Anterior cingulate cortex (tissue), 58 donors: ENCODE measurements around the gene DMD.
"Not testable (repeated sequence)": the region's sequence is repeated elsewhere in the genome, so short reads cannot be mapped to it uniquely, and the experiment has no call there.

Experiments used
- DNase-seq, 58 donors: peaks; one replicate each; lab custom pipeline; 2025; lab: John Stamatoyannopoulos, UW

DMD gene

DNA sequence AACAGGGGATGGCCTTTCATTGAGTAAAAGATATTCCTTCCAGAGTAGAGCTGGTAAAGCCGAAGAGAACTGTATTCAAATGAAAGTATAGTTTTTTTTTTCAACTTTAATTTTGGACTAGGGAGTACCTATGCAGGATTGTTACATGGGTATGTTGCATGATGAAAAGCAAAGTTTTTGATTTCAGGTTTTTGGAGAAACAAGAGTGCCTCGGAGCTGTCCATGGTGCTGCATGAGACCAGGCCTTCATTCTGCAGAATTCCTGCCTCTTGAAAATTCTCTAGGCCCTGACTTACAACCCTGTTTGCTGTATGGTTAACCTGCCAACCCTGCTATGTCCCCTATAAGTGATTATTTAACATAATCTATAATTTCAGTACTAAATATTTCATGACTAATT, 1073.8 kb downstream of the DMD start:
- DNase-seq = no peak

DNA sequence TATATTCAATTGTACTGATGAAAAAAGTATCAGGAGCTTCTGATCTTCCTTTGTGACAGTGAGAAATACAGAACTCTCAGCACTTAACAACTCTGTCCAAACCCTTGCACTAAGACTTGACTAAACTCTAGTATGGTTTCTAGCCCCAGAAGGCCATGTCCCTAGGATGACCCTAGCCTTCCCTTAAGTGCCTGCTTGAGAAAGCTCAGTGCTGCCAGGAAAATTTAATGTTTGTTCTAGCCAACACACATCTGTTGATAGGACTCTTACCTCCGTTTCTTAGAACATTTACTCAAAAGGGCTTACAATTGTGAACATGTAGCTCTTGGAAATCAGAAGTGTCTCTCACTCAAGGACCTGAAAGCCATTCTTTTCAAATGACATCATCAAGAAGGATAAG, 1084.4 kb downstream of the DMD start:
- DNase-seq = no peak

DNA sequence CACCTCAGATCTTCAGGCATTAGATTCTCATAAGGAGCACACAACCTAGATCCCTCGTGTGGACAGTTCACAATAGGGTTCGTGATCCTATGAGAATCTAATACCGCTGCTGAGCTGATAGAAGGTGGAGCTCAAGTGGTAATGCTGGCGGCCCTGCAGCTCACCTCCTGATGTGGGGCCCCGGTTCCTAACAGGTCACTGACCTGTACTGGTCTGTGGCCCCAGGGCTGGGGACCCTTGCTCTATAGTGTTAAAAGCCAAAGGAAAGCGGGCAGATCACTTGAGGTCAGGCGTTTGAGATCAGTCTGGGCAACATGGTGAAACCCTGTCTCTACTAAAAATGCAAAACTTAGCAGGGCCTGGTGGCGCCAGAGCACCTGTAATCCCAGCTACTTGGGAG, 1092.5 kb downstream of the DMD start:
- no peak for DNase-seq

DNA sequence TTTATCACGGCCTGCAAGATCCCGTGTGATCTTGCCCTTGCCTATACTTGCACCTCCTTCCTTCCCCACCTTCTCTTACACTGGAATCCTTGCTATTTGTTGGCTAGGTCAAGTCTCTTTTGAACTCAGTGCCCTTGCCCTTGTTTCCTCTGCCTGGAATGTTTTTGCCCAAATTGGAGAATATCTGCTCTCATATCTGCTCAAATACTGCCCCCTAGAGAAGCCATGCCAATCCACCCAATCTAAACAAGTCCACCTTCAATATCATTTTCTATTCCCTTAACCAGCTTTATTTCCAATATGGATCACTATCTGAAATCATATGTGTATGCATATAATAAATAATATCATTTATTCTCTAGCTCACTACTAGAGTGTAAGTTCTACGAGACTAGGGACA, 1095.3 kb downstream of the DMD start:
- DNase-seq = no peak

DNA sequence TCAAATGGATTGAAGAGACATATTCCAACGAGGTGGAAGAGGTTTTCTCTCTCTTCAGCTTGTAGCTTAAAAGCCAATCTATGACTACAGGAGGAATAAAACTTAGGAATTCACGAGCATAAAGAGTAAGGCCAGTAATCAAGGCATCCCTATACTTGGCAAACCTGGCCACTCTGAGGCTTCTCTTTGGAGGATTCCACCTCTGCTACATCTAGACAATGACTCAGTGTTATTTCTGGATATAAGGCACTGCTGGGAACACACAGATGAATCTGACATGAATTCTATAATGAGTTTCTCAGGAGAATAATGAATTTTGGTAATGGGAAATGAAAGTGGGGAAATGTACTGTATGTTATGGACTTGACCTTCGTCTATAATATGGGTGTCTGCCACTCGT, 1123.7 kb downstream of the DMD start:
- no peak for DNase-seq

DNA sequence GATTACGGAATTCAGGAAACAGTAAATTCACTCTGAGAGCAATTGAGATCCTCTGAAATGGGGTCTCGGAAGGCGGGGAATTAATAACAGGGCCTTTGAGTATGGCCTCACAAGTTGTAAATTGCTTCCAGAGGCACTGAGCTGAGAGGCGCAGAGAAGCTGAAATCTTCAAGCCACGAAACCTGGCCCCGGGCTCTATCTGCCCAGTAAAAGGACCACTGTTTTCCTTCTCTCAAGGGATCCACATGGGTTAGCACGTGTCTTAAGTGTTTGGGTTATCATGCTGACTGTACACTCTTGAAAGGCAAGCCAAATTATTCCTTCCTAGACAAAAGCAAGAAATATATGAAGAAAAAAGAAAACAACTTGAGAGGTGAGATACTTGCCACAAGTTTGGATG, 1126.6 kb downstream of the DMD start:
- no peak for DNase-seq

DNA sequence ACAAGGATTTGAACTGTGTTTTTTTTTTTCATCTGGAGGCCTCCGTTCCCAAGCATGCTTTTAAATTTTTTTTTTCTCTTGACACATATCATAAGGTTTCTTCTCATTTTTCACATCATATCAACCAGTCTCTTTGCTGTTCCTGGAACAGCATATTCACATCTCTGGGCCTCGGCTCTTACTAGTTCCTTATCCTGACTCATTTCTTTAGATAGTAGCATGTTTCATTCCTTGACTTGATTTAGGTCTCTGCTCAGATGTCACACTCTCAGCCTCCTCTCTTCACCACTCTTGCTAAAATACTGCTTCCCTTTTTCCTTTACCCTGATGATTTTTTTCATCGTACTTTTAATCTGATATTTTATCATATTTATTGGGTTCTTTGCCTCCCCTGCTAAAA, 1163.1 kb downstream of the DMD start:
- DNase-seq = no peak

DNA sequence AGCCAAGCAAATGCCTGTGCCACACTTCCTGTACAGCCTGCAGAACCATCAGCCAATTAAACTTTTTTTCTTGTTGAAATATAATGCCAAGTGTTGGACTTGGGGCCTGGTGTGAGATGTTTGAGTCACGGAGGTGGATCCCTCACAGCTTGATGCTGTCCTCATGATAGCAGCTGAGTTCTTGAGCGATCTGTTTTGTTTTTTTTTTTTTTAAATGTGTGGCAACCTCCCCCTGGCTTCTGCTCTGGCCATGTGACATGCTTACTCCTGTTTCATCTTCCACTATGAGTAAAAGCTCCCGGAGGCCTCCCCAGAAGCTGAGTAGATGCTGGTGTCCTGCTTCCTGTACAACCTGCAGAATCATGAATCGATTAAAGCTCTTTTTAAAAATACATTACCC, 1166.2 kb downstream of the DMD start:
- no peak for DNase-seq

DNA sequence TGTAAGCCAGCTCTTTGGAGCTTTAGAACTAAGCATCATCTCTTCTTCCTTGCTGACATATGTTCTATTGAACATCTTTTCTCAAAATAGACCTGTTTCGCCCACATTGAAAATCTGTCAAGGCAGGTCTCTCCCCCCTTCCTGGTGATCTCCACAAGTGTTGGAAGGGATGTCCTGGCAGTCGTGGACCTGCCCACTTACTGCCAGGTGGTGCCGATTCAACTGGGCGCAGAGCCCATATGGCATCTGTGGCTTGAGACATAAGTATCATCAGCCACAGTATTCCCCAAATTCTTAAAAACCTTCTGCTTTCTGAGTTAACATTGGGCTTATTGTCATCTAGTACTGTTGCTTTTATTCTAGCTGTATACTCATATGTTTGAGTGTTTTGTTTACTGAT, 1170.2 kb downstream of the DMD start:
- peak in 34 of 58 donors; percentile 0 to 56 (median 2) for DNase-seq

DNA sequence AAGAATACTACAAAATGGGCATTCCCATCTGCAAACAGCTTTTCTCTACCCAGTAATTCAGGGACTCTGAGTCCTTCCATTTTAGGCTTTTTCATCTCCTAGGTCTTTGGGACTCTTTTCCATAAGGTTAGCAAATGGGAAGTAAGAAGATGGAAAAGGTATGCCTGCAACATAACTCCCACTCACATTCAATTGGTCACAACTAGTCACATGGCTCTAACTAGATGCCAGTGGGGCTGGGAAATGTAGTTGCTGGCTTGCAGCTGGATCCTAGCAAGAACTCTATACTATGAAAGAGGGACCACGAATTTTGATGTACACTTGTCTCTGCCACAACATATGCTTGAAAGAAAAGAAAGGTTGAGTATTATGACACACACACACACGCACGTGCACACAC, 1184.6 kb downstream of the DMD start:
- no peak for DNase-seq

DNA sequence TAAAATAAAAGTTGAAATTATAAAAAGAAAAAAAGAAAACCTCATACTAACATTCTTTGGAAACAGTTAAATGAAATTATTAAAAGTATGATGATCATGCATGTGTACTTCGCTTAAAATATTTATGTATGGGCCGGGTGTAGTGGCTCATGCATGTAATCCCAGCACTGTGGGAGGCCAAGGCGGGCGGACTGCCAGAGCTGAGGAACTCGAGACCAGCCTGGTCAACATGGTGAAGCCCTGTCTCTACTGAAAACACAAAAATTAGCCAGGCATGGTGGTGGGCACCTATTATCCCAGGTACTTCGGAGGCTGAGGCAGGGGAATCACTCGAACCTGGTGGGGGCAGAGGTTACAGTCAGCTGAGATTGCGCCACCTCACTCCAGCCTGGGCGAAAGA, 1187.3 kb downstream of the DMD start:
- DNase-seq = no peak

DNA sequence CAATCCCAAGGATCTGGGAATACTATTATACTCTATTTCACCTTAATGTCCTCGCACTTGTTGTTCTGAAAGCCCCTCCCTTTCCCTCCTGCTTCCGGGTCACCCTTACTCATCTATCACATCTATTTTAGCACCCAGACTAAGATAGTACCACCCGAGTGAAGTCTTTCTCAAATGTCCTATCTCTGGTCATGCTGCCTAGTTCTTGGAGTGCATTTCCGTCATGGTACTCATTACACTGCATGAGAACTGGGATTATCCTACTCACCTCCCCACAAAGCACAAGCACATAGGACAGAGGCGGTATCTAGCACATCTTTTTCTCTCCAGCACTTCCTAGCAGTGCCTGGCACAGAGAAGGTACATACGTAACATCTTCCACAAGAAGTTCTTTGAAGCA, 1195.2 kb downstream of the DMD start:
- DNase-seq = no peak

DNA sequence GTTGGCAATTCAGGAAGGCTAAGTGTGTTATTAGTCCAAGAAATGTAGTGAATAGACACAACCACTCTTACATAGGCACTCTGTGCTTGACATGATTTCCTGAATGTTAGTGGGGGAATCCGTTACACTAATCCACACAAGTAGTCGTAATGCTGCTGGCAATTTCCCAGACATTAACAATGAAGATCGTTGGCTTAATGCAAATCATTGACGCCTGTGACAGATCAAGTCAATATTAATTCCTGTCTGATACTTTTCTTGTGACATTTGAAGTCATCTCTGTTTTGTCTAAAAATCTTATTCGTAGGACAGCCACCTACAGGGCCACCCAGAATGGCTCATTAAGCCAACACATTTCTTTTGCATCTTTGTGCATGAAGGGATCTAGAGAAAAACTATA, 1200.4 kb downstream of the DMD start:
- no peak for DNase-seq

DNA sequence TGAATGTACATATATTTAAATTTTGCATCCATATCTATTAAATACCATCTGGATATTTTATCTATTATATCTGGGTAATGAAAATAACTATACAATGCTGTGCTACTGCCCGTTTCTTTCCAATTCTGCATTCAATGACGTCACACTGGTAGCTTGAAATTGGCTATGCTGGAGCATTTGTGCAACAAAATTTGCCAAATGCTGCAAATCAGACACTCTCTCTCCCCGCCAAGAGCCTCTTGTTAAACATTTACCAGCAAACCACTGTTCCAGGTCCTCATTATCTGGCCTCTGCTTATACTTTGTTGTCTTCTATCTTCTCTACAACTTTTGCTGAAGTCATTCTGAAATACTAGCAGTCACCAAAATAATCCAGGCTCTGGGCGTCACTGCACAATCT, 1201.1 kb downstream of the DMD start:
- DNase-seq = no peak

DNA sequence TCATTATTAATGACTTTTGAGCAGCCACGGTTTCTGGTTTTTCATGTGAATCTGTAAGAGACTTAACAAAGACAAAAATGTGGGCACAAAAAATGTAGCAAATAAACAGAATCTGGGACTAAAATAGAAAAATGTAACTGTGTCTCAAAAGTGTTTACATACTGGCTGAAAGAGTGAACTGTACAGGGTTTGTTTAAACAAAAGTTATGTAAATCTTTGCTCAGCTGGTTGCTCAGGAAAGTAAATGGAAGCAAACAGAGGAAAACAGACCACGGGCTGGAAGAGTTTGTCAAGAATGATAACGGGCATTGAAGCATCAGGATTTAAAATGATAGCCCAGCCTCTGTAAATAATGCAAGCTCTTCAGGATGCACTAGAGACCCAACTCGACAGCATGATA, 1217.7 kb downstream of the DMD start:
- DNase-seq = no peak

DNA sequence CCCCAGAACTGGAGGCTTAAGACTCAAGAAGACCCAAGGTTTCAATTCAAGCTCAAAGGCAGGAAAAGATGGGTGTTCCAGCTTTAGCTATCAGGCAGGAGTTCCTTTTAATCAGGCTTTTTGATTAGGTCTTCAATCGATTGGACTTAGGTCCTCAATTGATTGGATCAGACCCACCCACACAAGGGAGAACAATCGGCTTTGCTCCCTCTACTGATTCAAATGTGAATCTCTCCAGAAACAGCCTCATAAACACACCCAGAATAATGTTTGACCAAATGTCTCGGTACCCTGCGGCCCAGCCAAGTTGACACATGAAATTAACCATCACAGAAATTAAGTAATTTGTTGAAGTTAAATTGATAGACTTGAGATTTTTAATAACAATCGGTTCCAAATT, 1222.4 kb downstream of the DMD start:
- no peak for DNase-seq

DNA sequence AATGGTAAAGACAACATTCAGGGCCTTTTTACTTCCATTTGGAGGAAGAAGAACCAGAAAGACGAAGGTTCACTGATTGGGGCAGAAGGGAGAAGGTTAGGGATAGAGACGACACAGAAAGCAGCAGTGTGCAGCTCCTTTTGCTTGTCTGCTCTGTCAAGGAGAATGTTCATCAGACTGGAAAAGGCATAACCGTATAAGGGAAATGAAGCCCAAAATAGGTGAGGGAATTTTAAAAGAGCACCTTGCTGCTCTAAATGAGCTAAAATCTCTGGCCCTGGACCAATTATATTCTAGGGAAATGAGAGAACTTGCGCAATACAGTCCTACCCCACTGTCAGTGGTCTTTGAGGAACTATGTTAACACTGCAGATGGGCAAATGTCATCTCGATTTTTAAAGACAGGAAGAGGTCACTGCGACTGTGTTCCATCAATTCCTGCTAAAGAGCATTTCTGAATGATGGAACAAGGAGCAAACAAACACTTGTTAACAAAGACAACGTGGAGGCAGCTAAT, 1229.7 kb downstream of the DMD start:
- DNase-seq = peak in 1 of 58 donors; percentile 0

DNA sequence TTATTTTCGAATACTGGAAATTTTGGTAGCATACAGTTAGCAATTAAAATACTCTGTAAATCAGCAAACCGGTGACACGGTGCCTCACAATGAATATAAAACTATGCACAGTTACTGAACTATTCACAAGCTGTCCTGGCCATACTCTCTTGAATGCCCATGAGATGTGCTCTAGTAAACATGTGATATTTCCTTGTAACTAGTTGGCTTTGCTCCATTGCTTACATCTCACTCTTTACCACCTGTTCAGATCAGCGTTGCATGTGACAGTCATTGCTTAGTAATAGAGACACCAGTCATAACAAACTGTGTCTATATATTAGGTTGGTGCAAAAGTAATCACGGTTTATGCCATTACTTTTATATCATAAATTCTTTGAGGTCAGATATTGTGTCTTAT, 1241.6 kb downstream of the DMD start:
- no peak for DNase-seq

DNA sequence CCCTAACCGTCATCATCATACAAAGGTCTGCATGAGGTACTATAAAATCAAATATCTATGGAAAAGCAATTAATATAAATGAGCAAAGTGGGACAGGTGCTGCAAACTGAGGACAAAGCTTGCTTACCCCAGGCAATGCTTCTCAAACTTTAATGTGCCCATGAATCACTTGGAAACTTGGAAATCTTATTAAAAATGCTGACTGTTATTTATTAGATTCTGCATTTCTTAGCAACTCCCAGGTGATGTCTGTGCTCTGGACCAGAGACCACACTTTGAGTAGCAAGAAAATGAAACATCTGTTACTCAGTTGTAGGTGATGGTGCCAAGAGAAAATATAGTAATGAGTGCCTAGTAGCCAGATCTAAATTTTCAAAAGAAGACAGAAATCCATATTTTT, 1249.1 kb downstream of the DMD start:
- no peak for DNase-seq

DNA sequence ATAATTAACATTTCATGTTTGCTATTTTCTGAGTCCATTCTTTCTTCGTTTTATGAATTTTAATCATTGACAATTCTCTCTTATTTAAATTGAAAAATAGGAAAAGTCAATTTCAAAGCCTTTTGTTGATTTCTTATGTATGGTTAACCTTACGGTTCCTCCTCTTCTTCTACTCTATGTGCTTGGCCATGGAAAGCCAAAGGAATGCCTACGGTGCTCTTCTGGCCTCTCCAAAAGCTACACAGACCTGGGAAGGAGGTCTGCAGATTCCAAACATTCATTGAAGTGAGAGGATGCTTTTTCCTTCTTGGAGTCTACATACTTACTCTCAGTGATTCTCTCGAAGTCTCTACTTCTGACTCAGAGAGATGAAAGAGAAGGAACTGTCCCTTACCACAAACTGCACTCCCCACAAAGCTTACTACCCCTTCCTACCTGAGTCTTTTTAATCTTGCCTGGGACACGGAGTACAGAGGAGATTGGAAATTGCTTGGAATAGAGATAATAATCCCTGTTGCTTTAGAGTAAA, 1276.4 kb downstream of the DMD start:
- no peak for DNase-seq

DNA sequence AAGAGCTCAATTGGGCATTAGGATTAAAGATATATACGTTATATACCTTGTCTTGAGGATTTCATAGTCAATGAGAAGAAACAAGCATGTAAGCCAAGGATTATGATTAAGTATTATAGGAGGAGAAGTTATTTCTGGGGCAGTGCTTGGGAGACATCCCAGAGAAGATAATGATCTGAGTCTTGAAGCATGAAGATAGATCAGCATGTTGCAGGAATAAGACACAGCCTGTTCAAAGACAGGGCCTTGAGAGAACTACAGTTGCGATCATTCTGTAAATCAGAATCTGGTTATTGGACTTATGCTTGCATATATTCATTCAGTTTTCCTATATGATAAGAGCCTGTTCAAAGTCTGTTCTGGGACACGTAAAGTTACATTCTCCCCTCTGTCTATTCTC, 1277.3 kb downstream of the DMD start:
- no peak for DNase-seq

DNA sequence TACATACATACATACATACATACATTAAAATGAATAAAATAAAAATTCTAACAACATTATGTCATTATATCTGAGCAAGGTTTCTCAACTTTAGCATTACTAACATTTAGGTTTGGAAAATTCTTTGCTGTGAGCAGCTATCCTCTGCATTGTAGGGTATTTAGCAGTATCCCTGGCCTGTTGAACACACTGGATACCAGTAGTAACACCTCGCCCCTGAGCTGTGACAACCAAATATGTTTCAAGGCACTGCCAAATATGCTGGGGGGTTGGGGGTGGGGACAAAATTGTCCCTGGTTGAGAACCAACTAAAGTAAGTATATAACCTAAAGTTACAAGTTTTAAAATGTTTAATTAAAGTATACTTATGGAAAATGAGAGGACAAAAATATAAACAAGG, 1278.6 kb downstream of the DMD start:
- no peak for DNase-seq

DNA sequence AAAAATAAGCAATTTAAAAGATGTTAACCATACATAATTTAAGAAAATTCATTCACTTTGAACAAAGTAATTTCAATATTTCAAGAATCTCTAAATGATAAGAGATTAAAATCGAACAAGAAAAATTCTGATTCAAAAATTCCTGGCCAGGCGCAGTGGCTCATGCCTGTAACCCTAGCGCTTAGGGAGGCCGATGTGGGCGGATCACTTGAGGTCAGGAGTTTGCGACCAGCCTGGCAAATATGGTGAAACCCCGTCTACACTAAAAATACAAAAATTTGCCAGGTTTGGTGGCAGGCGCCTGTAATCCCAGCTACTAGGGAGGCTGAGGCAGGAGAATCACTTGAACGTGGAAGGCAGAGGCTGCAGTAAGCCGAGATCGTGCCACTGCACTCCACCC, 1279.0 kb downstream of the DMD start:
- DNase-seq = not testable (repeated sequence)
